Liver (tissue), 9 donors: Measurements from ENCODE around the gene CREBZF. TPM values are rescaled to one million over a fixed set of nuclear protein-coding genes. Genes with fewer than 3 reads are reported as not detected.

Source experiments
- DNase-seq: peaks from one replicate; pipeline ENCODE4 v3.0.0-alpha.2; 2017; ENCODE audit warnings: low spot score
- H3K27ac ChIP-seq, 2 donors: one replicate each; pipeline ENCODE4 v1.7.0; 2013; ENCODE audit warnings: inconsistent platforms in 2 of 2, low read length in 2 of 2, control low read depth in 1 of 2, low read depth in 1 of 2, mild to moderate bottlenecking in 1 of 2
- H3K27me3 ChIP-seq, 4 donors: one replicate each; pipeline versions ENCODE4 v1.6.1 to v1.7.0; 2013; ENCODE audit warnings: low read length in 3 of 4, inconsistent platforms in 1 of 4, mild to moderate bottlenecking in 1 of 4, moderate library complexity in 1 of 4; ENCODE audit not compliant: control insufficient read depth in 4 of 4, insufficient read depth in 4 of 4
- H3K36me3 ChIP-seq, 4 donors: one replicate each; pipeline versions ENCODE4 v1.6.1 to v1.7.0; 2013; ENCODE audit warnings: low read length in 3 of 4, mild to moderate bottlenecking in 3 of 4, low read depth in 1 of 4, moderate library complexity in 1 of 4; ENCODE audit not compliant: control insufficient read depth in 4 of 4, insufficient read depth in 3 of 4
- H3K4me1 ChIP-seq, 4 donors: one replicate each; pipeline versions ENCODE4 v1.6.1 to v1.7.0; 2013; ENCODE audit warnings: low read length in 3 of 4, mild to moderate bottlenecking in 3 of 4, moderate library complexity in 1 of 4; ENCODE audit not compliant: control insufficient read depth in 4 of 4, insufficient read depth in 4 of 4
- H3K4me3 ChIP-seq, 3 donors: one replicate each; pipeline versions ENCODE4 v1.6.1 to v1.7.0; 2013; ENCODE audit warnings: low read length in 3 of 3, control low read depth in 1 of 3, low read depth in 1 of 3, mild to moderate bottlenecking in 1 of 3
- H3K9ac ChIP-seq, 2 donors: one replicate each; pipeline ENCODE4 v1.7.0; 2013; ENCODE audit warnings: low read length in 2 of 2, mild to moderate bottlenecking in 2 of 2, moderate library complexity in 2 of 2, control low read depth in 1 of 2, low read depth in 1 of 2
- H3K9me3 ChIP-seq, 4 donors: one replicate each; pipeline versions ENCODE4 v1.6.1 to v1.7.0; 2013; ENCODE audit warnings: low read length in 3 of 4; ENCODE audit not compliant: control insufficient read depth in 4 of 4
- ATF3 ChIP-seq: IDR thresholded peaks from 2 replicates; pipeline ENCODE4 v1.6.1; 2016; ENCODE audit warnings: antibody characterized with exemption
- CTCF ChIP-seq: fragments of 150-350 bp; IDR thresholded peaks from 2 replicates; pipeline ENCODE4 v1.5.1; 2017; ENCODE audit warnings: improper control_type of control experiment, low read depth, low read length; ENCODE audit not compliant: missing input control
- EGR1 ChIP-seq, 2 donors: IDR thresholded peaks; 2 replicates each; pipeline ENCODE4 v1.6.1; 2016 to 2018; ENCODE audit warnings: antibody characterized with exemption in 2 of 2, low read depth in 2 of 2
- FOXA2 ChIP-seq: IDR thresholded peaks from 2 replicates; pipeline ENCODE4 v1.6.1; 2016; ENCODE audit warnings: antibody characterized with exemption
- GABPA ChIP-seq, 2 donors: IDR thresholded peaks in 1 of 2; conservative IDR thresholded peaks in 1 of 2; 2 replicates each; pipeline ENCODE4 v1.6.1; 2016; ENCODE audit warnings: antibody characterized with exemption in 2 of 2, mild to moderate bottlenecking in 1 of 2, moderate library complexity in 1 of 2
- HNF4A ChIP-seq, 2 donors: conservative IDR thresholded peaks; 2 replicates each; pipeline ENCODE4 v1.6.1; 2016; ENCODE audit warnings: antibody characterized with exemption in 2 of 2, mild to moderate bottlenecking in 2 of 2
- HNF4G ChIP-seq: IDR thresholded peaks from 2 replicates; pipeline ENCODE4 v1.6.1; 2016; ENCODE audit warnings: antibody characterized with exemption
- JUND ChIP-seq, 2 donors: IDR thresholded peaks; 2 replicates each; pipeline ENCODE4 v1.6.1; 2016; ENCODE audit warnings: antibody characterized with exemption in 2 of 2
- MAX ChIP-seq: IDR thresholded peaks from 2 replicates; pipeline ENCODE4 v1.6.1; 2016; ENCODE audit warnings: antibody characterized with exemption
- NR2F2 ChIP-seq: IDR thresholded peaks from 2 replicates; pipeline ENCODE4 v1.6.1; 2016; ENCODE audit warnings: antibody characterized with exemption
- RAD21 ChIP-seq, 2 donors: IDR thresholded peaks; 2 replicates each; pipeline ENCODE4 v1.6.1; 2016; ENCODE audit warnings: antibody characterized with exemption in 2 of 2, mild to moderate bottlenecking in 2 of 2
- REST ChIP-seq: IDR thresholded peaks from 2 replicates; pipeline ENCODE4 v1.6.1; 2016; ENCODE audit warnings: antibody characterized with exemption, mild to moderate bottlenecking
- RXRA ChIP-seq, 2 donors: IDR thresholded peaks; 2 replicates each; pipeline ENCODE4 v1.6.1; 2017 to 2018; ENCODE audit warnings: antibody characterized with exemption in 2 of 2, mild to moderate bottlenecking in 1 of 2
- SP1 ChIP-seq: IDR thresholded peaks from 2 replicates; pipeline ENCODE4 v1.6.1; 2018; ENCODE audit warnings: antibody characterized with exemption, mild to moderate bottlenecking
- TAF1 ChIP-seq: conservative IDR thresholded peaks from 2 replicates; pipeline ENCODE4 v1.6.1; 2016; ENCODE audit warnings: antibody characterized with exemption, mild to moderate bottlenecking
- YY1 ChIP-seq: IDR thresholded peaks from 2 replicates; pipeline ENCODE4 v1.6.1; 2016; ENCODE audit warnings: antibody characterized with exemption, mild to moderate bottlenecking
- ZBTB33 ChIP-seq: IDR thresholded peaks from 2 replicates; pipeline ENCODE4 v1.6.1; 2016; ENCODE audit warnings: antibody characterized with exemption
- WGBS: extraction: QIAGEN DNeasy Blood & Tissue Kit; methylation state at CpG from one replicate; pipeline ENCODE4 v1.1.7; 2013; 5-methylcytosine and 5-hydroxymethylcytosine counted together
- polyA plus RNA-seq, 2 donors: library from polyadenylated mRNA; stranded (reverse) in 1 of 2; unstranded in 1 of 2; fragments of 200-250 nt in 1 of 2; fragments of >200 nt in 1 of 2; fragmentation: Nextera tagmentation in 1 of 2; extraction: Ambion mirVana in 1 of 2; gene quantifications; one replicate each; pipeline versions ENCODE4 v1.2.1 to v1.2.3, GENCODE V29; 2013 to 2015
- total RNA-seq, 2 donors: library from RNA; depleted of rRNA; stranded (reverse); fragments of >200 nt; gene quantifications; one replicate each; pipeline ENCODE4 v1.2.3, GENCODE V29; 2014
- donor health status: healthy.
- donor health status: healthy.
- donor health status: healthy.
- donor health status: healthy.
- donor health status: healthy.

CREBZF gene
- total and polyA plus RNA-seq, 4 donors, result 12.1 to 50.0 (median 20.2) TPM

- TF ChIP-seq MAX (no peak), CTCF (no peak), GABPA (IDR thresholded peaks at IDR 0.05 in 1 of 2, conservative IDR thresholded peaks at IDR 0.05 in 1 of 2) (no peak), HNF4G (no peak), TAF1 (no peak), SP1 (no peak), JUND (IDR thresholded peaks at IDR 0.05) (no peak), NR2F2 (no peak), REST (no peak), FOXA2 (no peak), RXRA (IDR thresholded peaks at IDR 0.05) (no peak), ZBTB33 (no peak), YY1 (no peak), EGR1 (IDR thresholded peaks at IDR 0.05; ENCODE audit: low read depth in 2 of 2) (no peak), RAD21 (IDR thresholded peaks at IDR 0.05) (no peak), HNF4A (conservative IDR thresholded peaks at IDR 0.05) (no peak), ATF3 (no peak)
- DNase-seq, result no peak
- peaks cover 0 to 4% (median 0%) of the 10 kb centered on the region in 4 donors for H3K27me3 ChIP-seq
- peak overlapping the region; percentile 64 to 83 for H3K27ac ChIP-seq
- WGBS, result 38% methylated on average over 2 of the region's 2 CpGs
- H3K4me1 ChIP-seq, result peaks cover 7 to 18% (median 10%) of the 10 kb centered on the region in 4 donors
- peak overlapping the region in 1 of 2 donors; percentile 85 for H3K9ac ChIP-seq
- H3K9me3 ChIP-seq, result no peaks in the 10 kb centered on the region
- H3K4me3 ChIP-seq, result peak overlapping the region; percentile 62 to 90 (median 90)
- H3K36me3 ChIP-seq, result peaks cover 0 to 6% (median 0%) of the 10 kb centered on the region in 4 donors
These were observed 17.9 kb downstream of the CREBZF start for GRCh38 chr11:85647078-85647477.
